Neural cell (in vitro differentiated cells): ENCODE measurements around the gene DOCK8.

Experiments used
- CTCF ChIP-seq: fragments of 450-650 bp; IDR thresholded peaks from 2 replicates; pipeline ENCODE4 v1.5.1; 2014; ENCODE audit warnings: antibody characterized with exemption, mild to moderate bottlenecking, moderate library complexity; ENCODE audit not compliant: poor library complexity, severe bottlenecking
- POLR2AphosphoS5 ChIP-seq: IDR thresholded peaks from 2 replicates; pipeline ENCODE4 v1.6.1; 2012
- TAF1 ChIP-seq: IDR thresholded peaks from 2 replicates; pipeline ENCODE4 v1.6.1; 2012; ENCODE audit warnings: low read depth

DNA sequence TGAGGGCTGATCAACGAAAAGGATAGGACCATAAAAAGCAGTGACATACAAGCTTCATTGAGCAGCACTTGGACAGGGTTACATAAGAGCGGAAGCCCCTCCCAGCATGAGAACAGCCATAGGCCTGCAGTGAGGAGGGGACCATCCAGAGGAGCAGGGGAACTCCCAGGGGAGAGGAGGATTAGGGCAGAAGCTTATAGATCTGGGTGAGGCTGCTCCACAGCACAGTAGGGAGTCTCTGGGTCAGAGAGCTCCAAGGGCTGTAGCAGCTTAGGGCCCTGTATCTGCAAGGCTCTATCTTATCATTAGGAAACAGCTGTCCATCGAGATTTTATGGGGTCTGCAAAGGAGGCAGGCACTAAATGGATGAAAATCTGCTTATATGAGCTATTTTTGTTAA is 186.6 kb downstream of the DOCK8 start:
- TF ChIP-seq CTCF (no peak), TAF1 (no peak), POLR2AphosphoS5 (no peak)
